Hepatocyte (in vitro differentiated cells): Measurements from ENCODE around the gene ABHD16A.

Experiments used
- EZH2 ChIP-seq: fragments of 200-600 bp; sonication (generic); IDR thresholded peaks from 2 replicates; pipeline ENCODE4 v1.6.1; 2016; ENCODE audit warnings: antibody characterized with exemption, mild to moderate bottlenecking, borderline replicate concordance
- TF ChIP-seq, protein P1 (sequence below): fragments of 200-600 bp; sonication (generic); IDR thresholded peaks from 2 replicates; pipeline ENCODE4 v1.5.1; 2016; ENCODE audit warnings: antibody characterized with exemption, mild to moderate bottlenecking; ENCODE audit not compliant: poor library complexity

DNA sequence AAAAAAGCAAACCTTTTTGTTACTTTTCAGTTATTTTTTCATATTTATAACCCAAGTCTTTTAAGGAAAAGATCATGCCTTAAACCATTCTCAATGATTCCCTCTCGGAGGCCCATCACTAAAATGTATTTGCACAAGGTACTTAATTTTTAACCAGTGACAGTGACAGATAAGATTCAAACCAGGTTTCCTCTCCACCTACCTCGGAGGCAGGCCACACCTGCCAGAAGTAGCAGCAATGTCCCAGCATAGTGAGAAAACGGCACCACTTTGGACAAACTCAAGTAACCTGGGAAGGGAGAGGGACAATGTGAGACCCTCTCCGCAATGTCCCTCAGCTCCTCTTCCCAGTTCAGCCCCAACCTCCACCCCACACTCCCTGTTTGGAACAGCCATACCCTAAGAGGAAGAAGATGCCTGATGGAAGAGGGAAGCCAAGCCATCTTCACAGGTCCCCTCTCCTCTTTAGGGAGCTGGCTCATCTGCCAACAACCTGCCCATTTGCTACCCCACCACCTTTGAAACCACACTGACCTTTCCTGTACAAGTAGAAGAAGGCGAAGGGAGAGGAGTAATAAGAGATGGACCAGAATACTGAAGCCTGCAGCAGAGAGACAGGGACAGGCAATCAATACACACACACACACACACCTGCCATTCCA lies 2.3 kb downstream of the ABHD16A start:
- TF ChIP-seq, protein P1, sequence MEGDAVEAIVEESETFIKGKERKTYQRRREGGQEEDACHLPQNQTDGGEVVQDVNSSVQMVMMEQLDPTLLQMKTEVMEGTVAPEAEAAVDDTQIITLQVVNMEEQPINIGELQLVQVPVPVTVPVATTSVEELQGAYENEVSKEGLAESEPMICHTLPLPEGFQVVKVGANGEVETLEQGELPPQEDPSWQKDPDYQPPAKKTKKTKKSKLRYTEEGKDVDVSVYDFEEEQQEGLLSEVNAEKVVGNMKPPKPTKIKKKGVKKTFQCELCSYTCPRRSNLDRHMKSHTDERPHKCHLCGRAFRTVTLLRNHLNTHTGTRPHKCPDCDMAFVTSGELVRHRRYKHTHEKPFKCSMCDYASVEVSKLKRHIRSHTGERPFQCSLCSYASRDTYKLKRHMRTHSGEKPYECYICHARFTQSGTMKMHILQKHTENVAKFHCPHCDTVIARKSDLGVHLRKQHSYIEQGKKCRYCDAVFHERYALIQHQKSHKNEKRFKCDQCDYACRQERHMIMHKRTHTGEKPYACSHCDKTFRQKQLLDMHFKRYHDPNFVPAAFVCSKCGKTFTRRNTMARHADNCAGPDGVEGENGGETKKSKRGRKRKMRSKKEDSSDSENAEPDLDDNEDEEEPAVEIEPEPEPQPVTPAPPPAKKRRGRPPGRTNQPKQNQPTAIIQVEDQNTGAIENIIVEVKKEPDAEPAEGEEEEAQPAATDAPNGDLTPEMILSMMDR = no peak
- no peak for TF ChIP-seq EZH2
